ENCODE results near the gene GRIN2C.

DNA sequence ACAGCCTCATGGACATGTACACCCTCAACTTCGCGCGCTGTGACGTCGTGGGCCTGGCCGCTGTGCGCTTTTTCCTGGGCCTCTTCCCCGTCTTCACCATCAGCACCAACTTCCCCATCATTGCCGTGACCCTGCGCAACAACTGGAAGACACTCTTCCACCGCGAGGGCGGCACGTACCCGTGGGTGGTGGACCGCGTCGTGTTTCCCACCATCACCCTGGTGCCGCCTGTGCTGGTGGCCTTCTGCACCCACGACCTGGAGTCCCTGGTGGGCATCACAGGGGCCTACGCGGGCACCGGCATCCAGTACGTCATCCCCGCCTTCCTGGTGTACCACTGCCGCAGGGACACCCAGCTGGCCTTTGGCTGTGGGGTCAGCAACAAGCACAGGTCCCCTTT is 23.5 kb downstream of the GRIN2C start:
- TF ChIP-seq GATA2 (IDR thresholded peaks at IDR 0.05; ENCODE audit: low read depth, low read length) (no peak), GATA3 (IDR thresholded peaks at IDR 0.05; ENCODE audit: low read depth, low read length) (no peak)
